Lung (tissue), 12 donors: Measurements from ENCODE around the gene SLC52A1. TPM values are rescaled to one million over a fixed set of nuclear protein-coding genes. Genes with fewer than 3 reads are reported as not detected.

Source experiments
- ATAC-seq: fragments of 200-7000 bp; cut with Tn5 transposase; one replicate; pipeline ENCODE4 v1.9.1; 2020; ENCODE audit warnings: moderate number of reproducible peaks; ENCODE audit not compliant: insufficient read depth, low FRiP score
- DNase-seq, 3 donors: peaks; one replicate each; pipeline ENCODE4 v3.0.0-alpha.2; 2013 to 2017
- H3K27ac ChIP-seq, 2 donors: one replicate each; pipeline ENCODE4 v1.5.1; 2013; ENCODE audit warnings: mild to moderate bottlenecking in 2 of 2, moderate library complexity in 2 of 2, control low read depth in 1 of 2, inconsistent platforms in 1 of 2, low read depth in 1 of 2, low read length in 1 of 2
- H3K27me3 ChIP-seq, 3 donors: one replicate each; pipeline ENCODE4 v1.5.1; 2013; ENCODE audit warnings: low read length in 2 of 3; ENCODE audit not compliant: control insufficient read depth in 3 of 3, insufficient read depth in 3 of 3
- H3K36me3 ChIP-seq, 4 donors: one replicate each; pipeline ENCODE4 v1.5.1; 2013; ENCODE audit warnings: low read length in 4 of 4, mild to moderate bottlenecking in 1 of 4, moderate library complexity in 1 of 4; ENCODE audit not compliant: control insufficient read depth in 4 of 4, insufficient read depth in 4 of 4
- H3K4me1 ChIP-seq, 5 donors: one replicate each; pipeline ENCODE4 v1.5.1; 2013; ENCODE audit warnings: low read length in 5 of 5, mild to moderate bottlenecking in 2 of 5, moderate library complexity in 1 of 5; ENCODE audit not compliant: control insufficient read depth in 5 of 5, insufficient read depth in 5 of 5
- H3K4me3 ChIP-seq: one replicate; pipeline ENCODE4 v1.5.1; 2013; ENCODE audit warnings: mild to moderate bottlenecking, control low read depth, moderate library complexity
- H3K9ac ChIP-seq, 2 donors: one replicate each; pipeline ENCODE4 v1.5.1; 2013; ENCODE audit warnings: low read length in 2 of 2, control low read depth in 1 of 2; ENCODE audit not compliant: insufficient read depth in 1 of 2
- H3K9me3 ChIP-seq, 4 donors: one replicate each; pipeline ENCODE4 v1.5.1; 2013; ENCODE audit warnings: low read length in 3 of 4, mild to moderate bottlenecking in 1 of 4, moderate library complexity in 1 of 4; ENCODE audit not compliant: control insufficient read depth in 4 of 4, insufficient read depth in 3 of 4
- WGBS, 2 donors: extraction: QIAGEN DNeasy Blood & Tissue Kit; methylation state at CpG; one replicate each; pipeline ENCODE4 v1.1.7; 2013; 5-methylcytosine and 5-hydroxymethylcytosine counted together
- polyA plus RNA-seq, 2 donors: library from polyadenylated mRNA; stranded (reverse); fragments of 200-250 nt; gene quantifications; one replicate each; pipeline ENCODE4 v1.2.1, GENCODE V29; 2013
- total RNA-seq, 2 donors: library from RNA; depleted of rRNA in 1 of 2; stranded (reverse); fragments of >200 nt in 1 of 2; gene quantifications; one replicate each; pipeline ENCODE4 v1.2.1, GENCODE V29; 2014 to 2021
- TF ChIP-seq, protein P1 (sequence below): IDR thresholded peaks from 2 replicates; pipeline ENCODE4 v1.5.1; 2012; ENCODE audit warnings: mild to moderate bottlenecking; ENCODE audit errors: control extremely low read depth, extremely low read depth
- donor health status: control.
- donor health status: control.
- donor health status: Bipolar disorder and iron deficiency.
- donor health status: healthy.
- donor health status: DM: yes; HTN: yes; CAD: no.

The SLC52A1 gene
- total and polyA plus RNA-seq, 4 donors, result 0.47 to 1.3 (median 0.62) TPM

DNA sequence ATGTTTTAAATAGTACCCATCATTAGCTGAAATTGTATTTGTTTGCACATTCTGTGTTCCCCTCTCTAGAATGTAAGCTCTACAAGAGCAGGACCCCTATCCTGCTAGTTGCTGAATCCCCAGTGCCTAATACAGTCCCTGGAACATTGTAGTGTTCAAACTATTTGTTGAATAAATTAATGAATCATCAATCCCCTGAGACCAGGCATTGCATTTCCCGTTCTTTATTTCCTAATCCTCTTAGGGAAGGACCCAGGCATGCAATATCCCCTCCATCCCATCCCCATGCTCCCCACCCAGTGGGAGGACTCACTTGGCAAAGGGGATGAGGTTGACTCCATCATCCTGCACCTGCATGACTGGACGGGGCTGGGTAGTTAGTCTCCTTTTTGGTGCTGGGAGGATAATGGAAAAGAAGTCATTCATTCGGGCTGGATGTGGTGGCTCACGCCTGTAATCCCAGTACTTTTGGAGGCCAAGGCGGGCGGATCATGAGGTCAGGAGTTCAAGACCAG is 41.1 kb downstream of the SLC52A1 start:
- DNase-seq (no peak), ATAC-seq (no peak)
- H3K27ac ChIP-seq, result no peak overlapping the region
- no peaks in the 10 kb centered on the region for H3K27me3 ChIP-seq
- no peak overlapping the region for H3K9ac ChIP-seq
- H3K36me3 ChIP-seq, result no peaks in the 10 kb centered on the region
- H3K9me3 ChIP-seq, result no peaks in the 10 kb centered on the region
- WGBS, 2 donors, result 85 to 89% methylated on average over 6 of the region's 6 CpGs
- H3K4me1 ChIP-seq, result peaks cover 0 to 13% (median 2%) of the 10 kb centered on the region in 5 donors
- TF ChIP-seq, protein P1, sequence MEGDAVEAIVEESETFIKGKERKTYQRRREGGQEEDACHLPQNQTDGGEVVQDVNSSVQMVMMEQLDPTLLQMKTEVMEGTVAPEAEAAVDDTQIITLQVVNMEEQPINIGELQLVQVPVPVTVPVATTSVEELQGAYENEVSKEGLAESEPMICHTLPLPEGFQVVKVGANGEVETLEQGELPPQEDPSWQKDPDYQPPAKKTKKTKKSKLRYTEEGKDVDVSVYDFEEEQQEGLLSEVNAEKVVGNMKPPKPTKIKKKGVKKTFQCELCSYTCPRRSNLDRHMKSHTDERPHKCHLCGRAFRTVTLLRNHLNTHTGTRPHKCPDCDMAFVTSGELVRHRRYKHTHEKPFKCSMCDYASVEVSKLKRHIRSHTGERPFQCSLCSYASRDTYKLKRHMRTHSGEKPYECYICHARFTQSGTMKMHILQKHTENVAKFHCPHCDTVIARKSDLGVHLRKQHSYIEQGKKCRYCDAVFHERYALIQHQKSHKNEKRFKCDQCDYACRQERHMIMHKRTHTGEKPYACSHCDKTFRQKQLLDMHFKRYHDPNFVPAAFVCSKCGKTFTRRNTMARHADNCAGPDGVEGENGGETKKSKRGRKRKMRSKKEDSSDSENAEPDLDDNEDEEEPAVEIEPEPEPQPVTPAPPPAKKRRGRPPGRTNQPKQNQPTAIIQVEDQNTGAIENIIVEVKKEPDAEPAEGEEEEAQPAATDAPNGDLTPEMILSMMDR, result no peak
- no peak overlapping the region for H3K4me3 ChIP-seq

DNA sequence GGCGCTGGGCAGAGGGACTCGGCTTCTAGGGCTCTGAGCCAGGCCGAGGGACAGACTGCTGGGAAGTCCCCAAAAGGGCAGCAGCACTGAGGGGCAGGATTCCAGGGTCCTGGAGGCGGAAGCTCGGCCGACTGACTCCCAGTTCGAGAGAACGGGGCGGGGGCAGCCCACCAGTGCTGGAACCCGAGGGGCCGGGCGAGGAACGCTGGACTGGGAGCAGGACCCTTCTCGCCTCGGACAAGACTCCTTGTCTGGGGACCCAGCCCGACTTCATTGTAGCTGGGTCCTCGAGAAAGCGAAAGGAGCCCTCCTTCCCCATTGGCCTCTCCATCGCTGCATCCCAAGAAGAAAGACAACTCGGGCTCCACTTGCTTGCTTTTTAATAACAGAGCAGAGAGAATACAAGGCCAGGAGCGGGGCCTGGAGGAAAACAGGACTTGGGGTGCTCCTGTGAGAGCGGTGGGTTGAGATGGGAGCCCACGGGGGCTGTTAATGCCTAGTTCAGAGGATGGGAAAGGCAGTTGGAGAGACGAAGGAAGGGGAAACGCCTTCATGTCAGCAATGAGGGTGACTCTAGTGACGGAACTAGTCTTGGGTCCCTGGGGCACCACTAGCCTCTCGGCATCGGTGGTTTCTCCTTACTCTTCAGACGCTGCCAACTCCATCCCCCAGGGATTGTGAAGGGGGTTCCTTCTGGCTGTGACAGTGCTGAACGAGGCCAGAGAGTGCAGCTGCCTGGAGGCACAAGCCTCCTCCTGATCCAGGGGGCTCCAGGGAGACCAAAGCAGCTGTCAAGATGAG is 47.3 kb downstream of the SLC52A1 start:
- Histone ChIP-seq H3K4me3 (peak overlapping the region; percentile 87), H3K9me3 (no peaks in the 10 kb centered on the region), H3K4me1 (peaks cover 8 to 22% (median 14%) of the 10 kb centered on the region in 5 donors), H3K27me3 (no peaks in the 10 kb centered on the region), H3K27ac (peak overlapping the region; percentile 91 to 96), H3K36me3 (peaks cover 0 to under 1% (median 0%) of the 10 kb centered on the region in 4 donors), H3K9ac (peak overlapping the region; percentile 42 to 79)
- ATAC-seq (no peak), DNase-seq (peak in 1 of 3 donors; percentile 33)
- WGBS, 2 donors, result 2 to 3% methylated on average over 30 of the region's 30 CpGs
- TF ChIP-seq, protein P1, result no peak

DNA sequence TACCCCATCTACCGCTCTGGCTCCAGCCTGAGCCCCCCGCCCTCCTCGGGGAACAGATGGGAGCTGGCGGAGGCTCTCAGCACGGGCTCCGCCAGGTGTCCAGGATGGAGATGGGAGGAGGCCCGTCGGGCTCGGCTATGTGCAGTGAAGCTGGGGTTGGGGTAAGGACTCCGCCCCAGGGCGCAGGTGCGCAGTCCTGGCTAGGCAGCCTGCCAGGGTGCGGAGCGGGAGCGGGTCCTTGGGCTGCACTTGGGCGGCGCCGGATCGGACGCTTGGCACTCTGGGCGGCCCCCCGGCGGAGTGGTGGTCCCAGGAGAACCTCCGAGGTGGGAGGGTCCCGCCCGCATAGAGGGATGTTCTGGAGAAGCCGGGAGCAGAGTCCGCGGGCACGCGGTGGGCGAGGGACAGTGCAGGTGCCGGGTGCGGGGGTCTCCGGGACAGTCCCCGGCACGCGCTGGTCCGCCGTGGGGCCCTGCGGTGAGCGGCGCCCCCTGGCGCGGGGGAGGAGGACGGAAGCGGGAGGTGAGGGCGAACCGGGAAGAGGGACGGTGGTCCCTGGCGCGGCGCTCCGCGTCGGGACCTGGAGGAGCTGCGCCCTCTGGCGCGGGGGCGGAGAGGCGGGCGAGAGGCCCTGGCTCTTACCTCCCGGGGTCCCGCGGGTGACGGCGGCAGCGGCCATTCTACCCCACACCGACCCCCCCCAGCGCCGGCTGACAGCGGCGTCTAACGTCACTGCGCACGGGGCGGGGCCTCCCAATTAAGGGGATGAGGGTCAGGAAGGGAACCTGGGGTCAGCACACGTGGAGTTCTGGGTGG is 48.1 kb downstream of the SLC52A1 start, which contains the start of gene CAMTA2:
TSS of gene CAMTA2 (minus strand) at position 725 of the 816 bp plus-strand sequence. CDS start 1,453 bp downstream, outside the sequence.
- Histone ChIP-seq H3K27me3 (no peaks in the 10 kb centered on the region), H3K9ac (peak within 1 kb of the TSS; percentile 42 to 79), H3K9me3 (no peaks in the 10 kb centered on the region), H3K36me3 (peaks cover 3 to 9% (median 5%) of the 10 kb centered on the region in 4 donors), H3K27ac (peak within 1 kb of the TSS; percentile 91 to 96), H3K4me1 (peaks cover 8 to 22% (median 14%) of the 10 kb centered on the region in 5 donors), H3K4me3 (peak within 1 kb of the TSS; percentile 87)
- WGBS, 2 donors, result 1% methylated on average over 63 to 78 of the region's 78 CpGs
- TF ChIP-seq, protein P1, result peak; percentile 31
- ATAC-seq (peak; percentile 88), DNase-seq (peak; percentile 78 to 86 (median 82))
